ENCODE results near the gene TUBA1A.
"Not testable (repeated sequence)": the region's sequence is repeated elsewhere in the genome, so short reads cannot be mapped to it uniquely, and the experiment has no call there.

TUBA1A gene

DNA sequence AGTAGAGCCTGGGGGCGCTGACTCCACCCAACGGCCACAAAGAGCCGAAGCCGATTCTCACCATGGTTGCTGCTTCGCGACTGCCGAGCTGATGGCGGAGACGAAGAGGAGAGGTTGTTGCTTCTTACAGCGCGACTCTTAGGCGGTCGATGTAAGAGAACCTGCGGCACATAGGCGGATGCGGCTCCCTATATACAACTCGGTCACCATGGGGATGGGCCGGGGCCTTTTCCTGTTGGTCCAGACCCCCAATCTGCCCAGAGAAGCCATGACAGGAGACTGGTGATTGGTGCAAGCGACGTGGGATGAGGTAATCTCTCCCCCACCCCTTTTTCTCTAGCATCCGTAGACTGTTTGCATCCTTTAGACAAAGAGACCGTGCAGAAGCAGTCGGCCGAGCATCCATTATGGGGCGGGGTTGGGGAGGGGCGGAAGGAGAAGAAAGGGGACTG is at the start of gene TUBA1A:
Gene TUBA1A (minus strand): TSS at position 165 of the 452 bp plus-strand sequence. CDS start 101 bp downstream, at position 64.
- DNase-seq (ENCODE audit: low read depth) = peak; percentile 89

DNA sequence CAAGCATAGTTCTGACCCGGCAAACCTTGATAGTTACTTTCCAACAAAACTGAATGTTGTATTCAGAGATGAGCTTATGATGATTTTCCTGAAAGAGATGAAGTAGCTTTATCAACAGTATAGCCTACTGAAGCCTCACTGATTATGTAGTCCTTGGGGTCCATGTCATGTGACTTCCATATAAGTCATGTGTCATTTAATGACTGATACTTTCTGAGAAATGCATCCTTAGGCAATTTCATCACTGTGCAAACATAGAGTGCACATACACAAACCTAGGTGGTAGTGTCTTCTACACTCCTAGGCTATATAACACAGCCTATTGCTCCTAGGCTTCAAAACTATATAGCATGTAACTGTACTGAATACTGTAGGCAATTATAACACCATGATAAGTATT is 47.5 kb upstream of the TUBA1A start:
- no peak for DNase-seq (ENCODE audit: low read depth)

DNA sequence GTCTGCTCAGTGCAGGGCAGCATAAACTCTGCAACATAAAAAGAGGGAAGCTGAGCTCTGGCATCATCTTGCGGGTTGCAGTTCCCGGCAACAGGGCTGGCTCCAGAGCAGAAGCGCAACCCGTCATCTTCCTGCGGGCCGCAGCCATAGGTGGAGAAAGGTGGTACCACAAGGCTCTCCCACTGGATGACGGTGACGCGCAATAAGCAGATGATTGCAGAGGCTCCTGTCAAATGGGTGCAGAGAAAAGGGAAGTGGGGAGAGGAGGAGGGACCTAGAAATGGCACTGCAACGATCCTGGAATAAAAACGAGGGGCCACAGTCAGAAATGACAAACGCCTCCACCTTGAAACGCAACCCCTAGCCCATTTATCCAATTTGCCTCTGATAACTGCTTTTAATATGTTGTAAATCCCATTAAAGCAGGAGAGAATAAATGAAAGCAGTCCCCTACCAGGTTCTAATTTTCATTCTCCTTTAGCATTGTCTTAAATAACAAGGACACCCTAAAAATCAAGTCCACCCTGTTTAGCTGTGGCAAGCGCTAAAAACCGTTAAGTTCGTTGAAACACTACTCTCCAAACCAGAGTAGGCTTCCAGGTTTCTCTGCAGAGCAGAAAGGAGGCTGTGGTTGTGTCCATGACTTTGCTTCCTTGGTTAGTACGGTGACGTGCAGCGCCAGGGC is 45.1 kb upstream of the TUBA1A start:
- DNase-seq (ENCODE audit: low read depth) = no peak

DNA sequence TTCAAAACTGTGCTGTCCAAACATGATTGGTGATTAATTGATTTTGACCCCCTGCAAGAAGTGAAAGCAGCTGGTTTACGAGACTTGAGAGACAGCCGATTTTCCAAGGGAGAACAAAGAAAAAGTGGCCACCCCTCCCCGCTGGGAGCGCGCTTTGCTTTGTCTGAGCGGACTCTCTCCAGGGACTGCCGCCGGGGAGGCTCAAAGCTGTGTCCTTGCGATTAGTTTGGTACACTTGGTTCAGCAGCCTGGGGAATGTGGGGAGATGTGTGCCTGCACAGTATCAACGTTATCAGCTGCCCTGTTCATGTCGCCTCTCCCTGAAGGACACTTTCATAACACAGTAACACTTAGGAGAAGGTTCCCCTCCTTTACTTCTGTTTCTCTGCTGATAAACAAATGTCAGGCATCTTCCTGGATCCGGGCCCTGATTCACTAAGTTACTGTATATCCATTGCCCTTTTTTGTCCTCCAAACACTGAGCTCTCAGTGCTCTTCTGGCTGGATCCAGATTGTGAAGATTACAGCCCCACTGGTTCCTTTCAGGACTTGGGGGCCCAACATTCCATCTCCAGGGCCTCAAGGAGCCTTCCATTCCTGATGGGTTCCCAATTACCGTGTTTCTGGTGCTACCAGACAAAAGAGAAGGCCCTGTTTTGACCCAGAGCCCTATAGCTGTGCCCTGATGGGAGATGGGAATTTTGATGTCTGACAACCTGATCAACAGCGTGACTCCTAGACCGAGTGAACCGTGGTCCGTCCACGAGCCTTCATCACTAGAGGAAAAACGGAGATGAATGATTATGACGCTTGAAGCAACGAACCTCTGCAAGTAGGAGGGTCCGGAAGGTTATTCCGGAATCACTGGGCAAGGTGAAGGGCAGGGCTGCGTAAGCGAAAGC is 44.3 kb upstream of the TUBA1A start:
- DNase-seq (ENCODE audit: low read depth) = no peak

DNA sequence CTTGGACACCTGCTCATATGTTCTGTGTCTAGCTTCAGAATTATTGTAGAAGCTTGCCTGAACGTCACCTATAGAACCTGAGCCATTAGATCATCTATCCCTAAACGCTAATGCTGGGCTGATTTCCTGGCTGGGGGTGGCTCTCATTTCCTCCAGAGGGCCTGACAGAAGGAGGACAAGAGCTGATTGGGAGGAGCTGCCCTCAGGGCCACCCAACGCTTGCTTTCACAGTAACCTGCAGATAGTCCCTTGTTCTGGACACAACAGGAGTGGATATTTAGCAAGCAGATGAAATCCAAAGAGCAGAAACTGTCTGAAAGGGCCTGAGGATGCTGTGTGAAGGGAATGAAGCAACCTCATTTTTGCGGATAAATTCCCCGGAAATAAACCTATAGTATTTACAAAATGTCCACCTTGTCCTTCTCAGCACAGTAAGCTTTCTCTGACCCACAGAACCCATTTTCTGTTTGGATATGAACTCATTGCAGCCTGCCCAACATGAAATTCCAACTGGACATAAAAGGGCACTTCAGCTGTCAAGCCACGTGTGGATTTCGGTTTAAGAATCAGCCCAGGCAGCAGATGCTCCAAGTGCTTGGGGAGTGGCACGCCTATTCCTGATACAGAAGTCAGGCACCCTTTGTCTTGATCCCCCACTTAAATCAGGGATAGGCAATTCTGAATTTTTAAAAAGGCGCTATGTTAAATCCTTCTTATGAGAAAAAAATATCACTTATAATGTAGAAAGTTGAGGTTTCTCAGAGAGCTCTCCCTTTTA is 43.2 kb upstream of the TUBA1A start:
- DNase-seq (ENCODE audit: low read depth) = no peak

DNA sequence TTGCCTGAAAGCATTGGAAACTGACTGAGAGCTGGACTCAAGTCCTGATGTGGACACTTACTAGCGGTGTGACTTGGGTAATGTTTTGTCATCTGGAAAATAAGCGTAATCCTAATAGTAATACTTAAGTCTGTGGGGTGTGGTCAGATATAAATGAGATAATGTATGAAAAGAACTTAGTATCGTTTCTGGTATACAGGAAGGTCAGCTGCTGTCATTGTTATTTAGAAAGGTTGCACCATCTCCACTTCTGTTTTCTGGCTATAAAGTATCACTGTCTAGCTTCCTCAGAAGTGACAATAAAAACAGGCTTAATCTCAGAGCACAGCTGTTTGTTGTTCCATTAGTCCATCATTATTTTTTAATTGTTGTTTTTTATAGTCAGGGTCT is 41.9 kb upstream of the TUBA1A start:
- no peak for DNase-seq (ENCODE audit: low read depth)

DNA sequence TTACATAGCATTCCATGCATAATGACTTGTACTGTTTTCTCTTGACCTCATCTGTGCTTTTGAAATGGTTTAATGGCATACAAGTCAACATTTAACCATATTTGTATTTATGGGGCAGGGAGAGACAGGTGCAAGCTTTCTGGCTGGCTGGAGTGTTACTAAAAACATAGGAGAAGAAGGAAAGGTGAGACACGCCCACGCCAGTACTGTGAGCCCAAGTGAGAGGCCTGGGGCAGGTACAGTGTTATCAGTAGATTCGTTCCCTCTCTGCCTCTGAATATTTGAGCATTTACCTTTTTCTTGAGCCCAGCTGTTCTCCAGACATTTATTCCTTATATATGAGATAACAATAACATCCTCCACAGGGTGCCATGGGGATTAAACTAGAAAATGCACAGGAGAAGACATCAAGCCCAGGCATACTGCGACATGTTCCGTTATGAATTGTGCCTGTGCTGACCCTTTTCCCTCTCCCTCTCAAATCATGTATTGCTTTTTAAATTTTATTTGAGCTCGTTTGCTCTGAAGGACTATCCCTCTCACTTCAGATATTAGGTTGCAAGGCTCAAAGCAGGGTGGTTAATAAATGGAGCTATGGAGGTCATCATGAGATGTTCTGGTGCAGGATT is 41.4 kb upstream of the TUBA1A start:
- DNase-seq (ENCODE audit: low read depth) = no peak

DNA sequence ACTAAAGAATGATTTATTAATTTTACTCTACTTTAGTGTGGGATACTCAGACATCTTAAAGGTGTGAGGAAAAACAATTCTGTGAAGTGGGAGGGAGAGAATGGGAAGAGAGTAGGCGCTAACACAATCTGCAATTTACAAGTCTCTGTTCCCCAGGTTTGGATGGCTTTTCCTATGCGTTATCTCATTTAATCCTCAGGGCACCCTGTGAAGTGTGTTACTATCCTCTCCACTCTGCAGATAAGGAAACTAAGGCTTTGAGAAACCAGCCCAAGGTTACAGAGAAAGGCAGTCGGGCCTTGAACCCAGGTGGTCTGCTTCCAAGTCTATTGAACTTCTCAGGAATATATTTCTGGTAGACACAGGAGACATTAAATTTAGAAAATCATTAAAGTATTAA is 39.8 kb upstream of the TUBA1A start:
- DNase-seq (ENCODE audit: low read depth) = no peak

DNA sequence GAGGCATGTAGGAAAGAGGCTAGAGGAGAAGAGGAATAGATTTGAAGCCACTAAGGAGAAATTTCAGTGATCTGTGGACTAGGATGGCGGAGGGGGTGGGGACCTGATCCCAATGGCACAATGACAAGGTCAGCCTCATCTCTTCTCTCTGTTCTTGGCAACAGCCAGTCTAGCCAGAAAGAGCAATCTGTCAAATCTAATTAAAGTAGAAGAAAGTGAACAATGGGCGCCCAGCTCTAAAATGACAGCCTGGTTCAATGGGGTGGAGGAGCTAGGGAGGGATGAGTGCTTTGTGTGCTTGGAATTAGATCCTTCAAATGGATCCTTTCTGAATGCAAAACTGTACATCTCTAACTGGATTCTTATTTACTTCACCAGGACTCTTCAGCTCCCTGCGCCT is 38.8 kb upstream of the TUBA1A start:
- DNase-seq (ENCODE audit: low read depth) = no peak

DNA sequence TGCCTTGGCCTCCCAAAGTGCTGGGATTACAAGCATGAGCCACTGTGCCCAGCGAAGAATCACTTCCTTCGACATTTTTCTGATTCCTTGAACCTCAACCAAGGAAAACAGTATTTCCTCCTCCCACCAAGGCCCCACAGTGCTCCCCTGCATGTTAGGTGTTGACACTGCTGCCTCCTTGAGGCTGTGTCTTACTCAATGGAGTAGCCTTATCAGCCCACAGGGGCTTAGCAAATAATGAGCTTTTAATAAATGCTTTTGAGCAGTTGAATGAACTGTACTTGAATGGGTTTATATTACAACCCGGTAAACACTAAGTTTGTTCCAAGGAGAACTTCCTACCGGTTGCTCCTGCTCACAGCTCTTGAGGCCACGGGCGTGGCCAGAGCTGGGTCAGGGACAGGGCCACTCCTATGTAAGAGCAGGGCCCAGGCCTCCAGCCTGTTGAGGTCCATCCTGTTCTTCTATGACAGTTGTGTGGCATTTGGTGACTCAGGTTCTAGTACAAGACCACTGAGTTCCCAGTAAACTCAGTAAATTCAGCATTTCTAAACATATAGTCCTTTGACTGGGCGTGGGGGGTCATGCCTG is 36.8 kb upstream of the TUBA1A start:
- no peak for DNase-seq (ENCODE audit: low read depth)

DNA sequence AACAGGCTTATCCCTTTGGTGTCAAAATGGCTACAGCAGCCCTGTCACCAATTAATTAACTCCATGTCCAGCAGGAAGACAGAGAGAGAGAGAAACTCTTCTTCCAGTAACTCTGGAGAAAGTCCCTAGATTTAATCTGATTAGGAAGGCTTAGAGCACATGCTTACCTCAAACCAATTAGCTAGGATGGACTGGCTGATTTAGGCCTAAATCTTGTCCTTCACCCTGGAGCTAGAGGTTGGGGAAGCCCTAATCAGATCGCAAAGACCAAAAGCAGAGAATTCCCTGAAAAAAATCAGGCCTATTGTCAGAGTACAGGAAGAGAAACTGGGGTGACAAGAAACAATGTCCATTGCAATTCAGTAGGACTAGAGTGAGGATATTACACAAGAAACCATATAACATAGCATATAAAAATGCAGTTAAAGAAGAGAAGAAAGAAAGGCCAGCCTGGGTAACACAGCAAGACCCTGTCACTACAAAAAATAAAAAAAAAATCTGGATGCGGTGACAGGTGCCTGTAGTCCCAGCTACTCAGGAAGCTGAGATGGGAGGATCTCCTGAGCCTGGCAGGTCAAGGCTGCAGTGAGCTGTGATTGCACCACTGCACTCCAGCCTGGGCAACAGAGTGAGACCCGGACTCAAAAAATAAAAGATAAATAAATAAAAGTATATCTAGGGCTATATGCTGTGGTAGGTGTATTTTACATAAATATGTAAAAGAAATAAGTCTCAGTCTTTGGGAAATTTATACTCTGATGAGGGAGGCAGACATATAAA is 34.9 kb upstream of the TUBA1A start:
- no peak for DNase-seq (ENCODE audit: low read depth)

DNA sequence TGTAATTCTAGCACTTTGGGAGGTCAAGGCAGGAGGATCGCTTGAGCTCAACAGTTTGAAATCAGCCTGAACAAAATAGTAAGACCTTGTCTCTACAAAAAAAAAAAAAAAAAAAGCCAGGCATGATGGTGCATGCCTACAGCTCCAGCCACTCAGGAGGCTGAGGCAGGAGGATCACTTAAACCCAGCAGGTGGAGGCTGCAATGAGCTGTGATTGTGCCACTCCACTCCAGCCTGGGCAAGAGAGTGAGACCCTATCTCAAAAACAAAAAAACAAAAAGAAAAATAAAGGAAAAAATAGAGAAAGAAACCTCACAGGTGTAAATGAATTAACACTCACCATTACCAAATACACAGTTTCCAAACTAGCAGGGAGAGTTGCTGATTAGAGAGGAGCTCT is 34.2 kb upstream of the TUBA1A start:
- no peak for DNase-seq (ENCODE audit: low read depth)

DNA sequence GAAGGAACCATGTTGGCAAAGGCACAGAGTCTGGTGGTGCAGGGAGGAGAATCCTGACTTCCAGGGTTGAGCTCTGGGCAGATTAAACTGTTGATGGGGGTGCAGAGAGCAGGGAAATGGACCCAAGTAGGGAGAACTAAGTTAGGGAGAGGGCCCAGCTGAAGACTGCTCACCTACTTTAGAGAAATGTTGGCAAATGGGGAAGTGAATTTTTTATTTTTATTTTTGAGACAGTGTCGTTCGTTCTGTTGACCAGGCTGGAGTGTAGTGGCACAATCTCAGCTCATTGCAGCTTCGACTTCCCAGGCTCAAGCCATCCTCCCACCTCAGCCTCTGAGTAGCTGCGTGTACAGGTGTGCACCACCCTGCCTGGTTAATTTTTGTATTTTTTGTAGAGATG is 32.1 kb upstream of the TUBA1A start:
- DNase-seq (ENCODE audit: low read depth) = no peak

DNA sequence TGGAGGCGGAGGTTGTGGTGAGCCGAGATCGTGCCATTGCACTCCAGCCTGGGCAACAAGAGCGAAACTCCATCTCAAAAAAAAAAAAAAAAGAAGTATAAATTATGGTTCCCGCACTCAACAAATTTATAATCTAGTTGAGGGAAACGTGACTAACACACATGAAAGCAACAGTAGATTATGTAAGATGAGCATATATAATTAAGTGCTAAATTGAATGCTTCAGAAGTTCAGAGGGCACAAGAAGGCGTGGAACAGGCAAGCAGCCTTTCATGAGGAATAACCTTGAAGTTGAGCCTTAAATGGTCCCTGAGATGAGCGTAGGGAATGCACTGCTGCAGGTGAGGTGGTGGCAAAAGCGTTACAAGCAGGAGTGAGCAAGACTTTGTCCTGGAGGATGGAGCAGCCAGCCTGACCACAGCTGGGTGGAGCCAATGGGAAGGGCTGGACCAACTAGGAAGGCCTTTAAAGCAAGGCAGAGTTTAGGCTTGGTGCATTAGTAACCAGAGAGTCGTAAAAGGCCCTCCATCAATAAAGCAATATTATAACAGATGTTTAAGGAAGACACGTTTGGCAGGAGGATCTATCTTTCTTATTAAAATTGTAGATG is 30.6 kb upstream of the TUBA1A start:
- no peak for DNase-seq (ENCODE audit: low read depth)

DNA sequence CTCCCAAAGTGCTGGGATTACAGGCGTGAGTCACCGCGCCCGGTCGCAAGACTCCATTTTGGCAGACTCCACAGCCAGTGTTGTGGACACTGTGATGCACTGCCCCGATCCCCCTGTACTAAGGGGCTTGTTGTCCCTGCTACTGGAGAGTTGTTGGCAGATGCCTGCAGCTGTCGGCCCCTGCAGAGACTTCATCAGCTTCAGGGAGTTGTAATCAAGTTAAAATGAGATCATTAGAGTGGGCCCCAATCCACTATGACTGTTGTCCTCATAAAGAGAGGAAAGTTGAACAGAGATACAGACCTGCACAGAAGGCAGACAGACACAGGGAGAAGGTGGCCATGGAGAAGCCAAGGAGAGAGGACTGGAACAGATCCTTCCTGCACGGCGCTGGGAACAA is 23.7 kb upstream of the TUBA1A start:
- no peak for DNase-seq (ENCODE audit: low read depth)

DNA sequence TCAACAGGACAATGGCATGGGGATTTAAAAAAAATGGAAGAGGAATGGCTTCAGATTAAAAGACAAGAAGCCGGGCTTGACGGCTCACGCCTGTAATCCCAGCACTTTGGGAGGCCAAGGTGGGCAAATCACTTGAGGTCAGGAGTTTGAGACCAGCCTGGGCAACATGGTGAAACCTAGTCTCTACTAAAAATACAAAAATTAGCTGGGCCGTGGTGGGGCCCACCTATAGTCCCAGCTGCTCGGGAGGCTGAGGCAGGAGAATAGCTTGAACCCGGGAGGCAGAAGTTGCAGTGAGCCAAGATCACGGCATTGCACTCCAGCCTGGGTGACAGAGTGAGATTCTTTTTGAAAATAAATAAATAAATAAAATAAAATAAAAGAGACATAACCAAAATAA is 21.8 kb upstream of the TUBA1A start:
- DNase-seq (ENCODE audit: low read depth) = not testable (repeated sequence)

DNA sequence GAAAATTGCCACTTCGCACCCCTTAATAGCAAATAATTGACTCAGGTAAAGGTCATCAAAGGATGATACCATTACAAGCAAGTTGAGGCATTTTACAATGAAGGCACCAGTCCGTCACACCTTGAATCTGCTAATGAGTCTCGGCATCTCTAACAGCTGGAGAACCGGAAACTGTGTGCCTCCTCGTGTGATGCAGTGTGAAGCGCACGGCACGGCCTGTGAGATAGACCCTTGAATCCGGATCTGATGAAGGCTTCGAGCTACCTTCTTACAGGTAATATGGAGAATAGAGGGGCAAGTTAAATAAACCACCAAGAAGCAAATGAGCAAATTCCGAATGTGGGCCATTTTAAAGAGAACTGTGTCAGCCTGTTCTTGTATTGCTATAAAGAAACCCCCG is 19.8 kb upstream of the TUBA1A start:
- no peak for DNase-seq (ENCODE audit: low read depth)

DNA sequence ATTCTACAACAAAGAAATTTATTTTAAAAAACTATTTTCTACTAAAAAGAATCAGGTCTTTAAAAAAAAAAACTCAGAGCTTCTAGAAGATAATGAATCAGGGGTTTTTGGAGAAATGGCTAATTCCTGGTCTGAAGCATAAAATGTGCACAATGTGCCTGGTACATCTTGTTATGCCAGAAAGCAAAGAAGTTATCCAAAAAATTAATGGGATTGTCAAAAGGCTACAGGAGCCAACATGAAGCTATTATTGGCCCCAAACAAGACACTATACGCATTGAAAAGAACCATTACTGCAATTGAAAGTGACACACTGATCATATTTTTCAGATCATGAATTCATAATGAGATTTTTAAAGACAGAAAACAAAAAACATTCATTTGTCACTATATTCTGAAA is 19.3 kb upstream of the TUBA1A start:
- no peak for DNase-seq (ENCODE audit: low read depth)

DNA sequence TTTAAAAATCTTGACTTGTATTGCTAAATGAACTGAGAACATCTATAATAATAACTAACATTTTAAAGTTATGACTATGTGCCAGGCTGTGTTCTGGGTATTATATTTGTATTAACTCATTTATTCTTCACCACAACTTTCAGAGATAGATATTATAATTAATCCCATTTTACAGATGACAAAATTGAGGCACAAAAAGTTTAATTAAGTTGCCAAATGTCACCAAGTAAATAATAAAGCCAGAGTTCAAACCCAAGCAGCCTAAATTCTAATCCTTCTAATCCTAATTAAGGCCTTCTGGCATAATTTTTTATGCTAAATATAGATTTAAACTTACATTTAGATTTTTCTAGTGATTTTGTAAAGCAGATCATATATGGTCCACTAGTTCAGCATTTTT is 17.5 kb upstream of the TUBA1A start:
- DNase-seq (ENCODE audit: low read depth) = no peak

DNA sequence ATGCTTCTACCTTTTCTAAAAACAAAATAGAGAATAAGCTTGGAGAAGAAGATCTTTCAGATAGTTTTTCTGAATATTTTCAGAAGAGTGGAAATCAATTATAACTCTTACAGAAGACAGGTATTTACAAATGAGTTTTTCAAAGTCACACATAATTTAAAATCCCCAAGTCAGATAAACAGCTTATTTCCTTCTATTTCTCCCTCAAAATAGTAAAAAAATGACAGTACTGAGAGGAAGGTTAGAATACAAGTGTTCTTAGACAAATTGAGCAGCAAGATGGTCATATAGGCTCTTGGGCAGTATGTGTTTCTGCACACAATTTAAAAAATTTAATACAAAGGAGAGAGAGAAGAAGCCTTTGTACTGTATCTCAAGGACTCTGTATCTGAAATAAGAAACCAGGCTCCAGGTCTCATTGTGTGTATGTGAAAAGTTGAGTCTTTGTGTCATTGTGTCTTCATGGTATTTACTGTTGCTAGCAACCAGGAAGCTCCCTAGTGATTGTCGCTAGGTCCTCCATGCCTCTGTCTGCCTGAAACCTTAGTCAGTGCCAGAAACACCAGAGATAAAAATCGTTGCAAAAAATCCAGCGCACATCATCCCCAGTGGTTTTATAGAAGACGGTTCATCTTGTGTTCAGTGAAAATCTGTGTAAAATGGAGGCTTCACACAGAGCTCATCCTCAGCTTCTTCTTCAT is 12.9 kb upstream of the TUBA1A start:
- no peak for DNase-seq (ENCODE audit: low read depth)

Data from activated gamma-delta T cell treated with anti-CD3 and anti-CD28 coated beads, Interleukin-2, amount 50 U/mL, for 16 hours (primary cell).